ENCODE results near the gene KIAA1328.
"Not testable (repeated sequence)": the region's sequence is repeated elsewhere in the genome, so short reads cannot be mapped to it uniquely, and the experiment has no call there.

Gene KIAA1328

DNA sequence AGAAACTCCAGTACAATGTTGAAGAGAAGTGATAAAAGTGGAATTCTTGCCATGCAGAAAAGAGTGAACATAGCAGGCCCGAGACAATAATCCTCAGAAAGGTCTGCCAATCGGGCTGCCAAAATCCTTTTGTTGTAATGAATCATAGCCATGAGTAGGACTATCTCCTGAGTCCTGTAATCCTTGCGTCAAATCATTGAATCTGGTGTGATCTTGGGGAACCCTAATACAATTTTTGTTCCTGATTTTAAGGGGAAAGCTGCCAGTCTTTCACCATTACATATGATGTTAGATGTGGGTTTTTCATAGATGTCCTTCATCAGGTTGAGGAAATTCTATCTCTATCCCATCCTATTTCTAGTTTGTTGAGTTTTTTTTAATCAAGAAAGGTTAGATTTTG is 2.4 kb upstream of the KIAA1328 start:
- DNase-seq, result peak; percentile 49 to 67

GRCh38 chr18:36828157-36828629 is 734 bp upstream of the KIAA1328 start:
- DNase-seq, result peak; percentile 22 to 47

DNA sequence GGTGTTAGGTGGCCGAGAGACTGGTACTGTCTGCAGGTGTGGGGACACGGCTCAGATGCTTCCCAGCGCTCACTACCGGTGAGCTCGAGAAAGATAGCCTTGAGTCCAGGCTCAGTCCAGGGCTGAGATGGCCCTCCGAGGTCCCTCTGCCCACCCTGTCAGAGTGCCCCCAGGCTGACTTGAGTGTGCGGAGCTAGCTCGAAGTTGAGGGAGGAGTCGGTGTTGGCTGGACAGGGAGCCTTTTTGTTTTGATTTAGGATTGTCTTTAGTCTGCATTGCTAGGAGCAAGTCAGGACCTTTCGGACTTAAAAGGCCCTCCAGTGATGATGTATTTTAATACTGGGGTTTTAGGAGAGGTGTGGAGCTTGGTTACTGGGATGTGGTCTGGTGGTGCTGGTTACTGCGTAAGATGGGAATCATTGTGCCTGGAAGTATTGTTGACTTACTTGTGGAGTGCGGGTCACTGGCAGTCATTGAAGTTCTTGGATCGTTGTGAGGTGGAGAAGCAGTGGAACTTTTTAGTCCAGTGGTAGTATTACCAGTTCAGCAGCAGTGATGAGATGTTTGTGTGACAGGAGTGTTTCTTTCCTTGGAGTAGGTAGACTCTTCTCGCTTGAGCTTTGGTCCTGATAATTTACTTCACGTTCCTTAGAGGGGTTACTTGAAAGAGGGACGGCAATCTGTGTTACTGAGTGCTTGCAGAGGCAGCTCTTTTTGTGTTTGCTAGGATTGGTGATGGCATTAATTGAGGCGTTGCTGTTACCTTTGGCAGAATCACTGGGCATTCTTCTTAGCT is 633 bp downstream of the KIAA1328 start:
- no peak for DNase-seq

DNA sequence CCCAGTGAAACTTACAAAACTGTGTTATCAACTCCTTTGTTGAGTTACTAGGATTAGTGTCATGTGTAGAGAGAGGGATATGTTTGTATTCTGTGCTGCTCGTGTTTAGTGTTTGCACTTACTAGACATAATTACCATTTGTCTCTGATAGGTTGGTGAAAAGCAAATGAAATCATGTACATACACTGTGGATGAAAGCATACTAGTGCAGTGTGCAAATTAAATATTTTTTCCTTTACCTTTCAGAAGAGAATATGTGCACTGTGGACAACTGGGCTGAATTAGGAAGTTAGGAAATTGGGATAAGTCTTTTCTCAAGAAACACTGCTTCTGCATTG is 1.2 kb downstream of the KIAA1328 start:
- DNase-seq, result no peak

DNA sequence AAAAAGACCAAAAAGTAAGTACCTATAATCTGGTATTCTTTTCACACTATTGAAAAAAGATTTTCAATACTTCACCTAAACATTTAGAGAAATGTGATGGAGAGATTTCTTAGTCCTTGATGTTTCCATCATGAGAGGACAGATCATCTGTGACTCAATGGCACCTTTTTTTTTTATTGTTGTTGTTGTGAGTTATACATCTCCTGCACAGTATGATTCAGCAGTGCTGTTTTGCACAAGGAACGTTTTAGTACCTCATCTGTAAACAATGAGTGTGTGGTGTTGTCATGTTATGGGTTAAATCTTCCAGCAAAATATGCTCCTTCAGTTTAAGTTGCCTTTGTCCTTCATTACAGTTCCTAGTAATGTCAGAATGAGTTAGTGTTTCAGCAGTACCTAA is 2.2 kb downstream of the KIAA1328 start:
- DNase-seq, result no peak

GRCh38 chr18:36833120-36833519 is 4.2 kb downstream of the KIAA1328 start:
- no peak for DNase-seq

DNA sequence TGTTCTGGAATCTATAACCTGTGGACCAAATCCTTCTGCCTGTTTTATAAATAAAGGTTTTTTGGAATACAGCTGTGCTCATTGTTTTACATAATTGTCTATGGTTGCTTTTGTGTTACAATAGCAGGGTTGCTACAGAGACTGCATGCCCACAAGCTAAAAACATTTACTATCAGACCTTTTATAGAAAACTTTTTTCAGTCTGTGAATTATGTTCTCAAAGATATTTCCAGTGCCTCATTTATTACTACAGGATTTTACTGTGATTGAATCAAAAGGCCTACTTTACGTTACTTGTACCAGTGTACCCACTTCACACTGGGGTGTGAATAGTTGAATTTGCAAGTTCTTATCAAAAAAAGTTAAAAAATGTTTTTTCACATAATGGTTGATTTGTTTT is 7.0 kb downstream of the KIAA1328 start:
- DNase-seq, result no peak

DNA sequence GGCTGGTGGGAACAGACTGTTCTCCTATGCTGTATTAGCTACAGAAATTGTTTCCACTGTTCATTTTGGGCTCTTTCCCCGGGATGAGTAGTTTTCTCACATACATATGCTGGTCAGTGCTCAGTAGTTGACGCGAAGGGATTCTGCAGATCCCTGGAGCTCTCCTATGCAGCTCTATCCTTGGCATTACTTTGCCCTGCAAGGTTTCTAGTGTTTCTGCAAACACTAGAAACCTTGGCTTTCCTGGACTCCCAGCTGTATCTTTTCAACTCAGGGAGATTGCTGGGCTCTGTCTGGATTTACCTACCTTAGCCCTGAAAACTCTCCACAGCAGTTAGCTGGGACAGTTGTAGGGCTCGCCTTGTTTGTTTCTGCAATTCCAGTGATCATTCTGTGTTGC is 10.9 kb downstream of the KIAA1328 start:
- no peak for DNase-seq

- DNase-seq, result no peak
Observed at GRCh38 chr18:36843199-36843598, 14.3 kb downstream of the KIAA1328 start.

DNA sequence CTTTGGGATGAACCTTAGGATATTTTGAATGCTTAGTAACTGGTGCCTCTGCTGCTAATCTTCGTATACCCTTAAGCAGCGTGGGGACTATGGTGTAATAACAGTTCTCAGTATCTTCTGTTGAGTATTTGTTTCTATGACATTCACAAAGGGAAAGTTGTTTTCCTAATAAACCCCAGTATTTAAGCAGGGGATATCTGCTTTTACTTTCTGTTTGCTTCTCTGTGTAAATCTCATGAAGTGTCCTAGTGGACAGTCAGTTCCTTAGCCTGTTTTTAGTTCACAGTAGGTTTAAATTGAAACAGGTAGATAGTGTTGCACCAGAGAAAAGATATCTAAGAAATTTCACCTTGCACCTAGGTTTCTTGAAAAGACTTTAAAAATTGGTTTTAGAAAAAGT is 14.9 kb downstream of the KIAA1328 start:
- DNase-seq, result no peak

DNA sequence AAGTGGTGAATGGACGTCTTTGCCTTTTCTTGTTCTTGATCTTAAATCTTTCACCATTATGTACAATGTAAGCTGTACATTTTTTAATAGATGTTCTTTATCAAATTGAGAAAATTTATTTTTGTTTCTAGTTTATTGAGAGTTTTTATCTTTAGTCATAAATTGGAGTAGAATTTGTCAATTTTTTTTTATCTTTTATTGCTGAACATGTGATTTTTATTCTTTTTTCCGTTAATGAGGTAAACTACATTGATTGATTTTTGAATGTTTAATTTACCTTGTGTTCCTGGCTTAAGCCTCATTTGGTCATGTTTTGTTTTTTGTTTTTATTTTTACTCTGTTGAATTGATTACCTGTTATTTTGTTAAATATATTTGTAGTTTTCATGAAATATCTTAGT is 19.7 kb downstream of the KIAA1328 start:
- DNase-seq, result no peak

GRCh38 chr18:36849288-36850006 is 20.5 kb downstream of the KIAA1328 start:
- no peak for DNase-seq

DNA sequence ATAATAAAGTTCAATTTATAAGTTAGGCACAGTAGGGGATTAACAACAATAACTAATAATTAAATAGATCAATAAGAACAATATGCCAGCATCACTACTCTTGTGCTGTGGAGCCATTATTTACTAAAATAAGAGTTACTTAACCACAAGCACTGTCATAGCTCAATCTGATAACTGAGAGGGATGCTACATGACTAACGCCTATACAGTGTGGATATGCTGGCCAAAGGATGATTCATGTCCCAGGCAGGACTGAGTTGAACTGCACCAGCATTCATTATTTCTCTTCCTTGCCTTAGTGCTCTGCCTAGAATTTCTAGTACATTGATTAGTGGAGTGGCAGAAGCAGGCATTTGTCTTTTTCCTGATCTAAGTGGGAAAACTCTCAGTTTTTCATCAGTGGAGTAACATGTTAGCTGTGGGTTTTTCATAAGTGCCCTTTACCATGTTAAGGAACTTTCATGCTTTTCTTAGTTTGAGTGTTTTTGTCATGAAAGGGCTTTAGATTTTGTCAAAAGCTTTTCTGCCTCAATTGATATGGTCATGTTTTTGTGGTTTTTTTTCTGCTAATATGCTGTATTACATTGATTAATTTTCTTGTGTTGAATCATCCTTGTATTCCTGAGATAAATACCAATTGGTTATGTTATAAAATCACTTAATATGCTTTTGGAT is 21.7 kb downstream of the KIAA1328 start:
- DNase-seq, result no peak

- no peak for DNase-seq
Observed at GRCh38 chr18:36851202-36851590, 22.3 kb downstream of the KIAA1328 start.

DNA sequence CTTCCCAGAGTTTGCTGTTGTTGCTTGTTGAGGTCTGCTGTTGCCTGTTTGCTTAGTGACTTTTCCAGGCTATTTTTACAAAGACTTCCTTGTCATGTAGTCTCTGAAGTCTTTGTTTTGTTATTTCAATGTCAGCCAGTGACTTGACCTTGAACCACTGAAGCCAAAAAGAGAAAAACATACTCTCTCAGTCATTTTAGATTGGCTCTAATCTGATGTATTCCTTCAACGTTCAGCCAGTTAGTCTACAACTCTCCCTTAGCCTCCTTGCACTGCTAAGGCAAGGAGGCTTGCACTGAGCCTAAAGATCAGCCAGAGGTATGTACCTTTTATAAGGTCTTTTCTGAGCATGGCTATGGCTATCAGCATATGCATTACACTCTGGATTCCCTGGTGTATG is 27.9 kb downstream of the KIAA1328 start:
- DNase-seq, result no peak

DNA sequence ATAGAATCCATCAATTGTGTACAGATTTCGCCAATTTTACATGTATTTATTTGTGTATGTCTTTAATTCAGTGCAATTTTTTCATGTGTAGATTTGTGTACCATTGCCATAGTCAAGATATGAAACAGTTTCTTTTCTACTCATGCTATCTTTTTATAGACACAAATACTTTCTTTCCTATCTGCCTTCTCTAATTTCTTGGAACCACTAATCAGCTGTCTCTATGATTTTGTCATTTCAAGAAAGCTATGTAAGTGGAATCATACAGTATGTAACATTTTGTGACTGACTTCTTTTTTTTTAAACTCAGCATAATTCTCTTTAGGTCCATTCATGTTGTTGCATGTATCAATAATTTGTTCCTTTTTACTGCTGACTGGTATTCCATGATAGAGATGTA is 33.3 kb downstream of the KIAA1328 start:
- no peak for DNase-seq

GRCh38 chr18:36867056-36867455 is 38.1 kb downstream of the KIAA1328 start:
- no peak for DNase-seq

DNA sequence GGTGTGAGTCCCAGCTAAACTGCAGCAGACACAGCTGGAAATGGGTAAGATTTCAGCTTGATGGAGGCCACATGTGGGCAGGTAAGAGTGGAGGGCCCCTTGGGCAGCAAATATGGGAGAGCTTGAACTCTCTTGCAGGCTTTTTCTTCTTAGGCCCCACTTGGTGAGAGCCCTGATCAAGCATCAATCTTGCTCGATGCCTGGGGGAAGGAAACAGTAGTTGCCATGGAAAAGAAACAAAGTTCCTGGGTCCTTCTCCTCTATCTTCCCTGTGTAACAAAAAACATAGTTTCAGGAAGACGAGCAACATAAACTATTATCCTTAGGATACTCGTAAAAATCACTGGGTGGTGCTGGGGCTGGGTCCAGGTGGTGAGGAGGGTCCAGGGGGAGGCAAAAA is 42.9 kb downstream of the KIAA1328 start:
- DNase-seq, result no peak

GRCh38 chr18:36872329-36872728 is 43.4 kb downstream of the KIAA1328 start:
- no peak for DNase-seq

DNA sequence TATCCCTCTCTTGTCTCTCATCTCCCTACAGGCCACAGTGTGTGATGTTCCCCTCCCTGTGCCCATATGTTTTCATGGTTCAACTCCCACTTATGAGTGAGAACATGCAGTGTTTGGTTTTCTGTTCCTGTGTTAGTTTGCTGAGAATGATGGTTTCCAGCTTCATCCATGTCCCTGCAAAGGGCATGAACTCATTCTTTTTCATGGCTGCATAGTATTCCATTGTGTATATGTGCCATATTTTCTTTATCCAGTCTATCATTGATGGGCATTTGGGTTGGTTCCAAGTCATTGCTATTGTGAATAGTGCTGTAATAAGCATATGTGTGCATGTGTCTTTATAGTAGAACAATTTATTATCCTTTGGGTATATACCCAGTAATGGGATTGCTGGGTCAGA is 44.9 kb downstream of the KIAA1328 start:
- DNase-seq, result not testable (repeated sequence)

GRCh38 chr18:36879796-36880195 is 50.9 kb downstream of the KIAA1328 start:
- not testable (repeated sequence) for DNase-seq

- no peak for DNase-seq
Observed at GRCh38 chr18:36885981-36886380, 57.1 kb downstream of the KIAA1328 start.

- no peak for DNase-seq
Observed at GRCh38 chr18:36887114-36887513, 58.2 kb downstream of the KIAA1328 start.

DNA sequence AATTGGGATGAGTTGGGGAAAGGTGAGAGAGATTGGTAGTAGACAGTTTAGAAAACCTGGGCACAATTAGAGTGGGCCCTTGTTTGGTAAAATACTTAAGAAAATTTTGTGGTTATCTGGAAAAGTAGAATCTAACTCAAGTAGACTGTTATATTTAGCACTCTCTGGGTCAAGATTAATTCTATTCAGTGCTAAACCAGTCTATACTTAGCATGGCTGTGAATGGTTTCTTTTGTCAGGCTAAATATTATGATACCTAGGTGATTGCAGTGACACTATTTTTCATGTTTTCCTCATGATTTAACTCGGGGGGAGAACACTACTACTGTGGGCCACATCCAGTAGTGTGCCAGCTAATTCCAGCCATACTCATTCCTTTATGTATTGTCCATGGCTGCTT is 58.9 kb downstream of the KIAA1328 start:
- no peak for DNase-seq
